ENCODE measurements around the gene SMAGP.
"Not testable (repeated sequence)": the region's sequence is repeated elsewhere in the genome, so short reads cannot be mapped to it uniquely, and the experiment has no call there.

SMAGP gene, protein sequence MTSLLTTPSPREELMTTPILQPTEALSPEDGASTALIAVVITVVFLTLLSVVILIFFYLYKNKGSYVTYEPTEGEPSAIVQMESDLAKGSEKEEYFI

DNA sequence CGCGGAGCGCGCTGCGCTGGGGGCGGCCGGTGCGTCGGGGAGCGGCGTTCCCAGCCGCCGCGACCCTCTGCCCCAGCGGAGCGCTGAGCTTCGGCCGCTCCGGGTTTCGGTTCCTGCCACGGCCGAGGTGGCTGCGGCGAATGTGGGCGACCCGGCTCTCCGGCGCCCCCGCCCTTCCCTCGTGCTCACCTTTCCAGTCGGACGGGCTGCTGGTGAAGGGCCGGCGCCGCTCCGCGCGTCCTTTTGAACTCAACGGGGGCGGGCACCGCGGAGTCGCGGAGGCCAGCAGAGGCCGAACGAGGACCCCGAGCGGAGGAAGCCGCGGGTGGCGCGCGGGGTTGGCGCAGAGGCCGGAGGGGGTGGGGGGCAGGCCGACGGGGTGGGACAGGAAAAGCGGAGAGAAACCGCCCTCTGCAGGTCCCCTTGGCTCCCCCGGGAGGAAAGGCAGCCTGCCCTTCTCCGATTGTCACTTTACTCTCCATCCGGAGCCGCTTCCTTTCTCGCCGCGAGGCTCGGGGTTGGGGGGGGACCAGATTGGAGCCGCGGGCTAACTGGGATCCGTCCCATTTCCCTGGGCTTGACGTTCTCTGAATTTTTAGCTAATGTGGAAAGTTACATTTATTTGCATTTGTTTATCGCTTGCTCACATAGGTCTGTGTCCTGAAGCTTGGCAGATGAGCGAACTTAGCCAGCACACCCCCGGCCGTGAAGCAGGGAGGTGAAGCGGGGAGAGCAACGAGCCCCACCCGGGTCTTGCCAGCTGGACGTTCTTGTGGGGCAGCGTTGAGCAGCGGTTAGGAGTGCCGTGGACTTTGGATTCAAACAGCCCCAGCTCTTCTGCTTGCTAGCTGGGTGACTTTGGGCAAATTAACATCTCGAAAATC is at the start of gene SMAGP:
SMAGP (minus strand) TSS at position 349 of the 884 bp plus-strand sequence. CDS start 1,137 bp downstream, outside the sequence.
- peak; percentile 66 for DNase-seq

DNA sequence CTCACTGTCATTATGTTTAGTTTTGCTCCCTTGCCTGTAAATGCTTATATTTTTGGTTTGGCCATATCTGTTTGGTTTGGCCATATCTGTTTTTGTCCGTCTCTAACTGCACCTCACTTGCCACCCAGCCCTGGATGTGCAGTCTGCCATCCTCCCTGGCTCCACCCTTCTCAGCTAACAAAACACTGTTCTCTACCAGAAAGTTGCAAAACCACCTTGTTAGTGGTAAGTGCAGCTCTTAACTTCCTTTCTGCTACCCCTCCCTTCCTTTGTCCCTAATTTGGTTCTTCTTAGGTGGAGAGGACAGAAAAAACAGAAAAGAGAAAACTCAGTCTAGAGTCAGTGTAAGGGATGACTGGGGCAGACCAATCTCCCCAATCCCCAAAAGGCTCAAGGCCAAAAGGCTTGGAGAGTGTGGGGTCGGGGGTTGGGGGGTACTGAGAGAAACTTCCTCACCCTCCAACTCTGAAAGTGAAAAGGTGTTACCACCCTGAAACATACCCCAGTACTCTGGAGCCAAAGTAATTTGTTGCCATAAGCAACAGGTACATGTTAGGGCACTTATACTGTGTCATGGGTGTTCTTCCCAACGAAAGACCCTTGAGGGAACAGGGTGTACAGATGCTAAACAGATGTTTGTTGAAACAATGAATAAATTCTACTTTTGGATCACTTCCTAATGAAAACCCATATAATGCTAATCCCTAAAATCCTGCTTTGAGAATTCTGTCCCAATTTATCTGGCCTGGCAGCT is 48.8 kb upstream of the SMAGP start:
- no peak for DNase-seq

- DNase-seq = not testable (repeated sequence)
These were observed 48.0 kb upstream of the SMAGP start for GRCh38 chr12:51318057-51318806.

DNA sequence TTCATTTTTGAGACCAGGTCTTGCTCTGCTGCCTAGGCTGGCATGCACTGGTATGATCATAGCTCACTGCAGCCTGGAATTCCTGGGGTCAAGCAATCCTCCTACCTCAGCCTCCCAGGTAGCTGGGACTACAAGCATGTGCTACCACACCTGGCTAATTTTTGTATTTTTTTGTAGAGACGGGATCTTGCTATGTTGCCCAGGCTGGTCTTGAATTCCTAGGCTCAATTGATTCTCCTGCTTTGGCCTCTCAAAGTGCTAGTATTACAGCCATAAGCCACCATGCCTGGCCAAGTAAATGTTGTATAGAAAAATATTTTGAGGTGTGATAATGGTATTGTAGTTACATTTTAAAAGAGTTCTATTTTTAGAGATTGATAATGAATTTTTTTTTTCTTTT is 41.2 kb upstream of the SMAGP start:
- no peak for DNase-seq

DNA sequence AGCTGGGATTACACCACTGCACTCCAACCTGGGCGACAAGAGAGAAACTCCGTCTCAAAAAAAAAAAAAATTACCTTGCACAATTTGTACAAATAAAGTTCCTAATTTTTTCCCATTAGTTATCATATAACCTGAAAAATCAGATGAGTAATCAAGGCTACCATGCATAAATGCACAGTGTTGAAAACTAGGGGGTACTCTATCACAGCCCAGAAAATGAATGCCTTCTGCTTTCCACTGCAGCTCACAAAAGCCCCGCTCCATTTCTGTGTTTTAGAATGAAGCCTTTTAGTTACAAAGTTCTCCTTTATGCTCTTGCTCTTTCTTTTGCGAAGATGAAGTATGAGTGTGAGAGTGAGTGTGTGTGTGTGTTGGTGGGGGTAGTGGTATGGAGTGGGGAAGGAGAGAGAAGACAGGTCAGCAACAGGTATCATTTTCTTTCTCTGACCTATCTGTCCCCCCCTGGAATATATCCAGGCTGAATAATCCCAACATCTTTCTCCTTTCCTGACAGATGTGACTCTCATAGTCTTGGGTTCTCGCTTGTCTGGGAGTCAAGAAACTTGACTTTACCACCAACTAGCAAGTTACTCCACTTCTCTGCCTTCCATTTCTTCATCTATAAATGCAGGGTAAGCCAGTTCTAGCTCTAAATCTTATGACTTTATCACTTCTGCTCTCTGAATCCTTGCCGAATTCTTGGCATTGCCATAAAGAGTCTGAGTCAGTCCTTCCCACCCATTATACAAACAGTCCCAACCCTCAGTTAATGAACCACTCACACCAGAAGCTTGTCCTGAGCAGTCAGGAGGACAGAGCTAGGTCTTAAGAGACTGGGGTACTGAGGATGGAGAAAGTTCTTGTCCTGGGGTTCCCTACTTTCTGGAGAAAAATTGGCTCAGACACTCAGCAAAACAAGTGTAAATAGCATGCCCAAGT is 37.7 kb upstream of the SMAGP start:
- no peak for DNase-seq

- no peak for DNase-seq
These were observed 36.3 kb upstream of the SMAGP start for GRCh38 chr12:51306507-51306906.

DNA sequence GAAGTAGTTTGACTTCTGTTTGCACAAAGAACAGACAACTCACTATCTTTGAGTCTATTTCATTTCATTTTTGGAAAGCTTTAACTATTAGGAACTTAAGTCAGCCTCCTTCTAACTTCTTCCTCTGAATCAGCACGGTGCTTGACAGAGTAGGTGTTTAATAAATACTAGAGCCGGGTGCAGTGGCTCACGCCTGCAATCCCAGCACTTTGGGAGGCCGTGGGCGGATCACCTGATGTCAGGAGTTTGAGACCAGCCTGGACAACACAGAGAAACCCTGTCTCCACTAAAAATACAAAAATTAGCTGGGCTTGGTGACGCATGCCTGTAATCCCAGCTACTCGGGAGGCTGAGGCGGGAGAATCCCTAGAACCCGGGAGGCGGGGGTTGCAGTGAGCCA is 30.6 kb upstream of the SMAGP start:
- DNase-seq = not testable (repeated sequence)

DNA sequence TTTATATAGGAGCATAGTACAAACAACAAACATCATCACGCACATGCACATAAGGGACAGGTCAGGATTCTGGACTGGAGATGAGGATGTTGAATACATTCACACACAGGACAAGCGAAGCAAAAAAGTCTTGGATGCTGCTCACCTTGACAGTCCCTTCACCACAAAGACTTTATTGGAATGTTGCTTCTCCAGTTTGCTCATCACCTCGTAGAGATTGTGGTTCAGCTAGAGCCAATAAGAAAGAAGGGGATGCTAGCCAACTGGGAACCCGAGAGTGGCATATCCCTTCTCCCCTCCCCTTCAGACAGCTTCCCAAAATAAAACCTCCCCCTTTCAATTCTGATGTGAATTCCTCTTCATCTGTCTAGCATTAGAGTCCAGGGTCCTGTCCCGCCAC is 25.4 kb upstream of the SMAGP start:
- DNase-seq = no peak

DNA sequence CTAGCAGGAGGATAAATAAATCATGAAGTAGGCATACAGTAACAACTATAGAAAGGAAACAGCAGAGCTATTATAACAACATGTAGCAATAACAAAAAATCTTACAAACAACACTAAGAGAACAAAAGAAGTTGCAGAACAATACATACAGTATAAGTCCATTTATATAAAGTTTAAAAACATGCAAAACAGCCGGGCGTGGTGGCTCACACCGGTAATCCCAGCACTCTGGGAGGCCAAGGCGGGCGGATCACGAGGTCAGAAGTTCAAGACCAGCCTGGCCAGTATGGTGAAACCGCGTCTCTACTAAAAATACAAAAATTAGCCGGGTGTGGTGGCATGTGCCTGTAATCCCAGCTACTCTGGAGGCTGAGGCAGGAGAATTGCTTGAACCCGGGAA is 23.9 kb upstream of the SMAGP start:
- not testable (repeated sequence) for DNase-seq

DNA sequence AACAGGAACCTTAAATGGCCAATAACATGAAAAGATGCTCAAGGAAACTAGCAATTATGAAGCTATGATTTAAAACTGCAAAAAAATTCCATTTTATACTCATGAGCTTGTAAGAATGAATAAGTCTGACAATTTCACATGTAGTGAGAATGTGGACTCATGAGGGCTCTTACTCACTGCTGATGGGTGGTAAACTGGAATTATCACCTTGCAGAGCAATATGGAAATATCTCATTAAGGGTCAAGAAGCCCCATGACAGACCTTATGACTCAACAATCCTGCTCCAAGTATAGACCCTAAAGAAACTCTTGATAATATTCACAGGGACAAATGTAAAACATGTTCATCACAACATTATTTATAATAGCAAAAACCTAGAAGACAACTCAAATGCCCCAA is 23.5 kb upstream of the SMAGP start:
- no peak for DNase-seq

DNA sequence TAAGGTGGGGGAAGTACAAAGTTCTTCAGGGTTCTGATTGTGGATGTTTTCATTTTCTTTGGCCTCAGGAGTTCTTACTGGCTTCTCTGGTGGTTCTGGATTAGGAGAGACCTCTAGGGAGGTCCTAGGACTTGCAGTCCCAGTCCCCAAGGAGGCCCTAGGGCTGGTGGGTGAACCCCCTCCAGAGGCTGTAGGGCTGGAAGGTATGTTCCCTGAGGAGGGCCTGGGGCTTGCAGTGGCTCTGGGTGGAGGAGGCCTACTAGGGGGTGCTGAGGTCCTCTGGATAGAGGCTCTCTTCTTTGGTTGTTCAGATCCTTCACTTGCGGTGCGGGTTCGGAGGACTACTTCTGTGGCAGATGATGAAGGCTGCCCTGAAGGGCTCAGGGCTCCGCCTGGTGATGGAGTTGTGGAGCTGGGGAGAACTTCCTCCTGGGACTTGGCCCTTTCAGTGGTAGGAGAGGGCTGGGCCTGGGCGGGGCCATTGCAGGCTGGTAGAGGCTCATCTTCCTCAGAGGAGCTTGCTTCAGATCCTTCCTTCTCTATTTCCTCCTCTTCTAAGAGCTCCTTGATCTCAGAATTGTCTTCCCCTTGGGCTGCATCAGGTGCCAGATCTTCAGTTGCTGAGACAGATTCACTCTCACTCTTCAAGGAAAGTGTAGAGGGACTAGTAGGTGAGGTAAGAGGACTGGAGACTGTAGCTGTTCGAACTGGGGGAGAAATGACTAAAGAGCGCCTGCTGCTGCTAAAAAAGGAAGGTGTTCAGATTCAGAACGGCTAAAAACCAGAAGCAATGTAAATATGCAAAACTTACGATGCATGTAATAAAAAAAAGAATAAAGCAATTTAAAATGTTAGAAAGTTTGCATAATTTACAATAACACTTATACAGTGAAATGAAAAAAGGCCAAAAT is 21.6 kb upstream of the SMAGP start:
- not testable (repeated sequence) for DNase-seq

DNA sequence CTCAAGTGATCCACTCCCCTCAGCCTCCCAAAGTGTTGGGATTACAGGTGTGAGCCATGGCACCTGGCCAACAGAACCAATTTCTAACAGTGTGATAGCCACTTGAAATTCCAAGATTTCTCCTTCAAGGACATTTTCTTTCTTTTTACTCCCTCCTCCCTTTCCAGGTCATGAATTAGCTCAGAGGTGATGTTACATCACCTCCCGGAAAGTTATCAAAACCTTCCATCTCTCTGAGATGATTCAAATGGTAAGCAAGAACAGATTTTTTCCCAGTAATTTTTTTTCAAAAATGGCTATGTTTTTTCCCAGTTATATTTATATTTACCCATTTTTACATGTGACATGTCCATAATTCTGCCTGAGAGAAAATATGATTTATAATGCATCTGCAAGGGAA is 15.6 kb upstream of the SMAGP start:
- no peak for DNase-seq

GRCh38 chr12:51281202-51281924 is 11.1 kb upstream of the SMAGP start:
- no peak for DNase-seq

GRCh38 chr12:51275088-51275487 is 4.9 kb upstream of the SMAGP start:
- DNase-seq = no peak

GRCh38 chr12:51272810-51273209 is 2.6 kb upstream of the SMAGP start:
- not testable (repeated sequence) for DNase-seq

DNA sequence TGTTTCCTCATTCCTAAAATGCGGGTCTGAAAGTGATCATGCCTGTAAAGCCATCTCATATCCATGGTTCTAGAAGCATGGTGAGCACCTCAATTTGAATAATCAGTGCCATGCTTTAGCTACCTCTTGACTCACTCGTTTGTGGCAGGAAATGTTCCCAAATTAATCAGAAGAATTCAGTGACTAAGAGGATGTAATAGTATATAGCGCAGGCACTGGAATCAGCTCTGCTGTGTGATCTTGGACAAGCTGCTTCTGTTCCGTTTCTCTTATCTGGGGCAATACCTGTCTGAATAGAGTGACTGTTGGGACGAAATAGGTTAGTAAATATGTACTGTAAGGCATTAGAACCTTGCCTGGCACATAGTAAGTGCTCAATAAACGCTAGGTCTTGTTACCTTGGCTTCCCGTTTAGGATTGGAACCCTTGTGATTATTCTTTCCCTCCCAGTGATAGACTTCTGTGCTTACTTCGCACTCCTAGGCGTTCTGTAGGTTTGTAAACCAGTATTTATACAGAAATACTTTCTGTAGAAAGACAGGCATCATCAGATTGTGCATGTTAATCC is 820 bp upstream of the SMAGP start:
- DNase-seq = no peak

- DNase-seq = peak; percentile 24
These were observed 795 bp downstream of the SMAGP start for GRCh38 chr12:51269174-51270066.

- DNase-seq = no peak
These were observed 5.2 kb downstream of the SMAGP start for GRCh38 chr12:51265024-51265423.

DNA sequence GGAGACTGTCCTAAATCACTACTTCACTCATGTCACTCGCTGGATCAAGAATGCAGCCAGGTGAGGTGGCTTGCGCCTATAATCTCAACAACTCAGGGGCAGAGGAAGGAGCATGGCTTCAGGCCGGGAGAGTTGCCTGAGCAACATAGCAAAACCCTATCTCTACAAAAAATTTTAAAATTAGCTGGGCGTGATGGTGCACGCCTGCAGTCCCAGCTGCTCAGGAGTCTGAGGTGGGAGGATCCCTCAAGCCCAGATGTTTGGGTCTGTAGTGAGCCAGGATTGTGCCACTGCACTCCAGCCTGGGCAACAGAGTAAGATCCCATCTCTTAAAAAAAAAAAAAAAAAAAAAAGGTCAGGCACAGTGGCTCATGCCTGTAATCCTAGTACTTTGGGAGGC is 5.9 kb downstream of the SMAGP start:
- DNase-seq = no peak

All from NCI-H774 (cell line).